GM04504 (cell line): Measurements from ENCODE around the gene PLD5.
"Not testable (repeated sequence)": the region's sequence is repeated elsewhere in the genome, so short reads cannot be mapped to it uniquely, and the experiment has no call there.

Experiments
- DNase-seq: peaks from one replicate; pipeline ENCODE4 v3.0.0-alpha.2; 2012; ENCODE audit warnings: low read depth

The PLD5 gene

DNA sequence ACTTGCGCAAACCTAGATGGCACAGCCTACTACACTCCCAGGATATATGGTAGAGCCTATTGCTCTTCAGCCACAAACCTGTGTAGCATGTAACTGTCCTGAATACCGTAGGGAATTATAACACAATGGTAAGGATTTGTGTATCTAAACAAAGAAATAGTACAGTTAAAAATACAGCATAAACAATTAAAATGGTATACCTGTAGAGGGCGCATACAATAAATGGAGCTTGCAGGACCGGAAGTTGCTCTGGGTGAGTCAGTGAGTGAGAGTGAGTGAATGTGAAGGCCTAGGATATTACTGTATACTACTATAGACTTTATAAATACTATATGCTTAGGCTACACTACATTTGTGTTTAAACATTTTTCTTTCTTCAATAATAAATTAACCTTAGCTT is 99.3 kb downstream of the PLD5 start:
- no peak for DNase-seq

DNA sequence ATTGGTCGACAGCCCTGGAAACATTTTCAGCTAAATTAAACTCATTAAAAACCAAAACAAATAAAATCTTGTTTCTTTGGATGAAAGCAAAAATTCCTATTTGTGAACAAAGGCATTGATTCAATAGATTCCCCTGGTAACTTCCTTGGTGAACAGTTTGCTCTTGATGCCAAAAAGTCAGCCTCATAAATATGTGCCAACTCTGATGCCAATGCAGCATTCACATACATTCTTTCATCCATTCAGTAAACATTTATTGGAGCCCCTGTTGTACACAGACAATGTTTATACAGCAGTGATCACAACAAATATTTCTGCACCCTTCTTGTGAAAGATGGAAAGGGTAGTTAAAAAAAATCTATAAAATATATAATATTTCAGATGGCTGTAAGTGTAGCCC is 107.8 kb downstream of the PLD5 start:
- no peak for DNase-seq

DNA sequence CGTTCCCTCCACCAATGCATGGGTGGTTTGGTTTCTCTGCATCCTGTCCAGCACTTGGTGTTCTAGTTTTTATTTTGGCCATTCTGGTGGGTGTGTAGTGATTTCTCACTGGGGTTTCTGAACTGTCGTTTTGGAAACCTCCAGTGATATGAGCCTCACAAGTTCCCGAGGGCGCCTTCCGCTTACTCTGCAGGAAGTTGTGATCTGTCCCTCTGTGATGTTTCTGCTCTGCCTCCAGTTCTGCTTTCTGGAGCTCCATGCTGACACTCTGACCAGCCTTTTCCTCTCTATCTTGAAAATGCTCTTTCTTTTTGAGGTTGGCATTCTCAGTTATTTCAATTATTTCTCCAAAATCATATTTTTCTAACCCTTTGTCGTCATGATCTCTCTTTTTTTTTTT is 111.6 kb downstream of the PLD5 start:
- DNase-seq = no peak

DNA sequence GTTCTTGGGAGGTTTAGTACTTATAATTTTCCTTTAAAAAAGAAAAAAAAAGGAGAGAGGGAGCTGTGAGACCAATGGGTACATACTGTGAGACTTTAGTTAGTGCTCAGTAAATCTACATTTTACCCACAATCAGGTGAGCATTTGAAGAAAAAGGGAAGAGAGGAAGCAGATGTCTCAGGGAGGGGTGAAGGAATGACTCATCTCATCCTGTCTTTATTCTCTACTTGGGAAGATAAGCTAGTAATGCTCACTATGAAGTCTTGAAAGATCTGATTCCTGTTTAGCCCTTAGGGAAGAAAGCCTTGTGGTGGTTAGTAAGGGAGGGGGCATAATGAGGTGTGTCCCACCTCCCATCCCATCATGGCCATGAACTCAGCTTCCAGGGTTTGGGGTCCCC is 112.6 kb downstream of the PLD5 start:
- no peak for DNase-seq

DNA sequence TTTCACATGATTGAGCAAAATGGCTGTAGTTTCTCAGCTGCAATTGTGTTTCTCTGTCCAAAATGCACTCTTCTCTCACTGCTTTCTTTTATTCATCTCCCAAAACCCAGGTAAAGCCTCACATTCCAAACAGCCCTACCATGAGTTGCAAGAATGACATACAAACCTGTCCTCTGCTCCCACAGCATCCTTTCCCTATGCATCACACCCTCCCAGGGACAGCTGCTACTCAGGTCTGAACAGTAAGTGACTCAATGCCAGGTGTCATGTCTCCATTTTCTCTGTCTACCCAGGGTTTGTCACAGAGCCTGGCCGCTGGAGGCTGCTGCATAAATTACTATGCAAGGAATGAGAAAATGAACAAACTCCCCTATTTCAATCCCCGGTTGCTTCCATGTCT is 118.5 kb downstream of the PLD5 start:
- DNase-seq = no peak

DNA sequence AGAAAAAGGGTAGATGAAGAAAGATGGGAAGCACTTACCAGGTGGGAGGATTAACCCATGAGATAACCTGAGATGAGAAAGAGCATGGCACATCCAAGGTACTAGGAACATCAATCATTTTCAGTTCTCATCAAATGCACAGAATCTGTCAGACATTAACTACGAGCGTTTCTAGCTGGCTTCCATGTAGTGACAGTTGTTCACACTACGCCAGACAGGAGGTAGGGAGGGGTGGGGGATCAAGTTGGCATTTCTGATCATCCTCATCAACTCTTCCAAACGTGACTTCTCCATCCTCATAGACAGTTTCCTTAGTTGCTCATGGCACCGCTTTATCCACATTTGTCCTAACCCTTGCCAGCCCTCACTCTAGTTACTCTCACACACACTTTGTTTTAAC is 120.2 kb downstream of the PLD5 start:
- DNase-seq = no peak

DNA sequence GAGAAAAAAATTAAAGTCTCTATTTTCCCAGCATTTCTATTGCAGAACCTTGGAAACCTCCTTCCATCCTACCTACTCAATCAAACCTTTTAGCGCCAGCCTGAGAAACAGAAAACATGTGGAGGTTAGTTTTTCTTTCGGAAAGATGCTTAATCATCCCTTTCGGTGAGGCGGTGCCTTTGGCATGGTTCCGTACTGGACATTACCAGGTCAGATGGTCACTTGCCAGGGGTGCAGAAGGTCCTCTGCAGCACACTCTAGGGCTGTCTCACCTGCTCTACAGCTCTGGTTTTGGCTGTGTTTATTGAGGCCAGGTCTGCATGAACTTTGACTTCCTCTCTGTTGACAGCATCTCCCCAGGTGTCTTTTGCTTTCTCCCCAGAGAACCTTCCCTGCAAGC is 121.5 kb downstream of the PLD5 start:
- DNase-seq = no peak

DNA sequence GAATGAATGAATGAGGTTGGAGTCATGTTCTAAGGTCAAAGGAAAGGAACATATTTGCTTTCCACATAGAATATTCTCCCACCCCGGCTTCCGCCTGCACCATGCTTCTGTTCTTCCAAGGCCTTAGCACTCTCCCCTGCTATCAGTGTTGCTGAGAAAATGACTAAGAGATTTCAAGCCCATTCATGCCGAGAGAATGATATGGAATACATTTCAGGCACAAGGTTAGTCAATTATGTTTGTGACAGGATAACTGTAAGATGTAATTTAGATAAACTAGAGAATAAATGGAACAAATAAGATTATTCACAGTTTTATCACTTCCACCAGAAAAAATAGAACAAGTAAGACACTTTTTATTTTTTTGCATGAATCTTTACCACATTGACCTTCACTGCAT is 122.6 kb downstream of the PLD5 start:
- DNase-seq = no peak

DNA sequence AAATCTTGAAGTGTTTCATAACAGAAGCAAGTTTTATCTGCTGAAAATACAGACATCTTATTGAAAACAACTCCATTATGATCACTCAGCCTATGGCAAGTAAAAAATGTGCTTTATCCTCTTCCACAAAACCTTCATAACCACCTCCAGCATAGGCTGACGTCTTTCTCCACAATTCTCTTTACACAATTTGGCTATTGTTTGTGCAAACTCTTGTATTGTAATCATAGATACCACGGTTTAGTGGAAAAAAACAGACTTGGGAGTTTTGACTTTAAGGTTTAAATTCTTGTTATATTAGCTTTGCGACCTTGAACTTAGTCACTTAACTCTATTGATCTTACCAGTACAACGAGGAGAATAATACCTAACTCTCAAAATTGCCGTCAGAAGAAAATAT is 126.1 kb downstream of the PLD5 start:
- DNase-seq = no peak

DNA sequence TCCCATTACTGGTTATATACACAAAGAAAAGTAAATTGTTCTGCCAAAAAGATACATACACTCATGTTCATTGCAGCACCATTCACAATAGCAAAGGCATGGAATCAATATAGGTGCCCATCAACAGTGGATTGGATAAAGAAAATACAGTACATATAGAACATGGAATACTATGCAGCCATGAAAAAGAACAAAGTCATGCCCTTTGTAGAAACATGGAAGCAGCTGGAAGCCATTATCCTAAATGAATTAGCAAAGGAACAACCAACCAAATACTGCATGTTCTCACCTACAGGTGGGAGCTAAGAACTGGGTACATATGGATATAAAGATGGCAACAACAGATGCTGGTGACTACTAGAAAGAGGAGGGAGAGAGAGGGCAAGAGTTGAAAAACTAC is 132.6 kb downstream of the PLD5 start:
- no peak for DNase-seq

DNA sequence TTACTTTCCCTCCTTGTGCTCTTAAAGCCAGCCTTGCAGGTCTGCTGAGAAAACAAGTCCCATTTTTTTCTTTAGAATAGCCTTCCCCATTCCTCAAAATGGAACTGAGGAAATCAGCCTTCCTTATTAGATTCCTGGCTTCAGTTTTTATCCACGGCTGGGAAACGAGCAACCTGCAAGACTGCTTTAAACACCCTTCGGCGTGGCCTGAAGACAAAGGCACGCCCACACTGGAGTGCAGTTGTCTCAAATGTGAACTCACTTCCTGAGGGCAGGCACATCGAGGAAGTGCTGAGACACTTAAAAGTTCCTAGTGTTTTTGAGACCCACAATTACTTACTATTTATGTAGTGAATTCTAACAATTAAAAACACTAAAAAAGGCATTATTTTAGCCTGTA is 148.4 kb downstream of the PLD5 start:
- not testable (repeated sequence) for DNase-seq

DNA sequence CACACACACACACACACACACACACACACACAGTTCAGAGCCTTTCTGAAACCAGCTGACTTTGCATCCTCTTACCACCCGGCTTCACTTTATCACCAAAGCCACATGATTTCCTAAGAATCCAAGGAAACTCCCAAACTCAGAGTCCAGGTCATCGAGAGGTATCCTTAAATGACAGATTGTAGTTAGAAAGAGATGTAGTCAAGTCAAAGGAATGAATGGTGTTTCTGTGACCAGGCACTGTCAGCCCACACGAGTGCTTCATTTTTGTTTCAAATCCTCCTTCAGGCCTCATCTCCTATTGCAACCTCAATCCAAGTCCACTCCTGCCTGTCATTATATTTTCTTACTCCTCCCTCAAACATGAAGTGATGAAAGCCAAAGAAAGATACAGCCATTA is 174.1 kb downstream of the PLD5 start:
- DNase-seq = not testable (repeated sequence)

DNA sequence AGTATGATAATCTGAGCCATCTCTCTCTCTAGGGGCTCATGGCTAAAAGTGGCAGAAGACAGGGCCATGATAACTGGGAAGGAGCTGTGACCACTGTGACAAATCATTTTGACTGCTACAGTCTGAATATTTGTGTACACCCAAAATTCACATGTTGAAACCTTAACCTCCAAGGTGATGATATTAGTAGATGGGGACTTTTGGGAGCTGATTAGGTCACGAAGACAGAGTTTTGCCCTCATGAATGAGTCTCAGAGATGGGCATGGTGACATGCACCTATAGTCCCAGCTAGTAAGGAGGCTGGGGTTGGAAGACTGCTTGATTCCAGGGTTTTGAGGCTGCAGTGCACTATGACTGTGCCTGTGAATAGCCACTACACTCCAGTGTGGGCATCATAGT is 174.9 kb downstream of the PLD5 start:
- DNase-seq = no peak

DNA sequence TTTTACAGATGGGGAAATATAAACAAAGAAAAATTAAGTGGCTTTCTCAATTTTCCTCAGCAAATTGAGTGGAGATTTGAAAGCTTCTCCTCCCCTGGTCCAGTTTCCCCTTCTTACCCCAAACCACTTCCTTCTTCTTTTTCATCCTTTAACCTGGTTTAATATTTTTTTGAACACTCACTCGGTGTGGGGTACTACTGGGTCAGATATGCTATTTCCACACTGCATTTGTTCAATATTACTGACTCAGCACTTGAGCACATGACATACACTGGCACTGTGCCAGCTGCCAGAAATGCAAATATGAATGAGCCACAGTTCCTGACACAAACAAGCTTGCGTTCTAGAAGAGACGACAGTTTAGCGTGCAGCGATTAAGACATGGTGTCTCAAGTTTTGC is 193.6 kb downstream of the PLD5 start:
- not testable (repeated sequence) for DNase-seq

DNA sequence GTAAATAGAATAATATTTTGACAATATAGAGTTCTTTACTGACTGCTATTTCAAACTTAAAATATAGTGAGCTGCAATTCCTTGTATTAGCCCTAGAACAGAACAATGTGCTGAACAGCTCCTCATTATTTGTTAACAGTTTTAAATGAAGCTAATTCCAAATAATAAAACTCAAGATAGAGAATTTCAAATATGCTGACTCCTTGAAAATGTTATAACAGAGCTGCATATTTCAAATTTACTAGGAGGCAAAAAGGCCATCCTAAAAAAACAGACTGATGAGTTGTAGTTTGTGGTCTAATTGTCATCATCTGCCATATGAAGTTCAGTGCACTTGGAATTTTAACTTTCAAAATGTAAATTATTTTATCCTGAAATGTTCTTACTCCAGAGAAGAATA is 197.1 kb downstream of the PLD5 start:
- not testable (repeated sequence) for DNase-seq

DNA sequence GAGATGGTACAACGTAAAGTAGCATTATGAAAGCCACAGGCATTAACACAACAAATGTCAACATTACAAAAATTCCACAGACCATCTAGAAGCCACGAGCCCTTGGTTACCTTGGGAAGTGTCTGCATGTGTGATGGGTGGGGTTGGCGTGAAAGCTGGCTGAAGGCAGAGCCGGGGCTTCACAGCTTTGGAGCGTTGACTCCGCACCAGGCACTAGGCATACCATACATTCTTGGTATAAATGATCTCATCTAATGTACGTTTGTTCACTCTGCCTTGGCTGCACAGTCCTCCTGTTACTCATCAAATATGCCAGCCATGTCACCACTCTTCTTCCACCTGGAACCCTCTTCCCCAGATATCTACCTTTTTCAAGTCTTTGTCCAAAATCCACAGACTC is 202.5 kb downstream of the PLD5 start:
- not testable (repeated sequence) for DNase-seq

DNA sequence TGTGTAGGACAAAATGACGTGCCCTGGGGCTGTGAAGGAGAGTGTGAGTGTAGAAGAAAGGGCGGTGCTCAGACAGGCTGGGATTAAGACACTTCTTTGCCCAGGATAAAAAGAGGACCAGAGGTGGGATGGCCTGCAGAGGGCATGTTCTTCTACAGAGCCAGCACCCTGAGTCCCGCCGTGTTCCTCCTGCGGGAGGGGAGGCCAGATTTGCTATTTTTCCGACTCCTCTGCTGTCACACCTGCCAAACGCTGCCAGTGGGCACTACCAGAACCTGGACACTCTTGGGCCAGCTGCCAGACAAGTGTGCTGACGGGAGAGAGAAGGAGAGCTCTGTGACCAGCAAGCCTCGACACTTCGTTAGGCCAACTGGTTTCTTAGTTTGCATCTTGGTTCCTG is 206.4 kb downstream of the PLD5 start:
- DNase-seq = no peak

DNA sequence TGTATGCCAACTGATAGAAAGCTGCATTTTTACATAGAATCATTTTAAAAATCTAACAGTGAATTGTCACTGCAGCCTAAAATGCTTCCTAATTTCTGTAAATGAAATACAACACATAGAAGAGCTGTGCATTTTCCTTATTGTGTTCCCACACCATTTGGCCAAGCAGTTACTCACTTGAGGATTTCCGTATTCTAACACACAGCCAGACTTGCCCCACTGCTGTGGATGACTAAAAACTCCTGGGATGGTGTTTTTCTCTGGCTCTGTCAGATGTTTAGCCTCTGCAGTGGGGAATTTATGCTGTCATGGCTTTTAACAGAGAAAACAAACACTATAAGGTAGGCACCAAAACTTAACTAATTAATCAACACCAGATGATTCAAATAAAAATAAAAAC is 209.6 kb downstream of the PLD5 start:
- not testable (repeated sequence) for DNase-seq

DNA sequence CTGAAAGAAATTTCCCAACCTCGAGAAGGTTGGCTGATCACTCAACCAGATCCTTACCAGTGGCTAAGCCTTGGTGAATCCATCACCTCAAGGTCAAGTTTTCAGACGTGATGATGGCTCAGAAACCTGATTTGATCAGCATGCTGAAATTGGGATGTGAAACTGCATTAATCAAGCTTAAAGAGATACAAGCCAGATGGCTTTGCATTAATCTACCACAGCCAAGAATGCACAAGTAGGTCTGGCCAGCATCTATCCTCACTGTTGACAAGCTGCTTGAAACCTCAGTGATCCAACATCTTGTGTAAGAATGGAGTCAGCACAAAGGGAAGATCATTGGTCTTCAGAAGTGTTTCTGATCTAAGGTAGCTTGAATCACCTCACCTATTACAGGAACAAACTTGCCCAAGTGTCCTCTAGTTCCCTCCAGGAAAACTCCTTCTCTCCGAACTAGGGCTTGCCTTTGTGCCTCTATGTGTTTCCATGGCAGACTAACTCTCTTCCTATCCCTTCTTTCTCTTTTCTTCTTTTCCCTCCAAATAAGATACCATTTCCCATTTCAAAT is 210.3 kb downstream of the PLD5 start:
- not testable (repeated sequence) for DNase-seq

DNA sequence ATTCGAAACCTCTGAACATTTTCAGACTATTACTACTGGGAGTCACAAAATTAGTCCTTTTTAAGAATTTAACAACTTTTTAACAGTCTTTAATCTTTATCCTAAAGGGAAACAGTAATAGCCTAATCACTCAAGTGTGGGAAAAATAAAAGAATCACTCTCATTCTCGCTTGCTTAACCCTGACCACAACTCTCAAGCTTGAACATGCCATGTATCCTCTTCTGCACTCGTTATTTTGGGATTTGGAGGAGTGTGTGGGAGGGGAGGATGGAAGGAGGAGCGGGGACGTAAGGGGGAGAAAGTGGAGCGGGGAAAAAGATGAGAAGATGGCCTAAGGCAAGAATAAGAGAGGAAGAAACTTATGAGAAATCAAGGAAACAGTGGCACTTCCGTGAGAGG is 215.8 kb downstream of the PLD5 start:
- not testable (repeated sequence) for DNase-seq

DNA sequence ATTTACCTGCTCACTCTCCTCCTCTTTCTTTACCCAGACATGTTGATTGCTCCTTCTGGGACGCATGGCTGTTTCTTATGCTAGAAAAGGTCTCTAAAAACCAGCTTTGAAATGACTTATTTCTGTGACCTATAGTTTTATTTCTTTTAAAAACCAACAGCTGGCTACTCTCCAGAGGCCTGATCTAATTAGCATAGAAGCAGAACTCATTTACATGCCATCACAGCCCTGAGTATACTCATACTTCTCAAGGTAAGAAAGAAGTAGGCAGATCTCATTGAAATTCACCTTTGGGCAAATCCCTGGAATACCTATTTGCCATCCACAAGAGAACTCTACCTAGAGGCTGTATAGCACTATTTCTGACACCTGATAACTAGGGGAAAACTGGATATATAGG is 230.7 kb downstream of the PLD5 start:
- not testable (repeated sequence) for DNase-seq

DNA sequence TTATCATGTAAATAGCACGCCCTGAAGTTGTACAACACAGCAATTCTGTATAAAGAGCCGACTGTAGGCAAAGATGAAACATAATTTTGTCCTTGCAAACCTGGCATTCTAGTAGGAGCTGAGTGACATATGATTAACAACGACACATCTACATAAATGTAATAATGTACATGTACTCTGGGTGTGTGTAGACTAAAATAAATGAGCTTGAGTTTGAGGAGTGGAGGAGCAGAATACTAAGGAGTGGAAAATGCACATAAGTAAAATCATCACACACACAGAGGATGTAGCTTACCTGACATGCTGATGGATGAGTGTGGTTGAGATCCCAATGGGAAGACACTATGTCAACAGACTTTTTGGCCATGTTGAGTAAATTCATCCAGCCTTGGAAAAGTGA is 236.4 kb downstream of the PLD5 start:
- DNase-seq = not testable (repeated sequence)

DNA sequence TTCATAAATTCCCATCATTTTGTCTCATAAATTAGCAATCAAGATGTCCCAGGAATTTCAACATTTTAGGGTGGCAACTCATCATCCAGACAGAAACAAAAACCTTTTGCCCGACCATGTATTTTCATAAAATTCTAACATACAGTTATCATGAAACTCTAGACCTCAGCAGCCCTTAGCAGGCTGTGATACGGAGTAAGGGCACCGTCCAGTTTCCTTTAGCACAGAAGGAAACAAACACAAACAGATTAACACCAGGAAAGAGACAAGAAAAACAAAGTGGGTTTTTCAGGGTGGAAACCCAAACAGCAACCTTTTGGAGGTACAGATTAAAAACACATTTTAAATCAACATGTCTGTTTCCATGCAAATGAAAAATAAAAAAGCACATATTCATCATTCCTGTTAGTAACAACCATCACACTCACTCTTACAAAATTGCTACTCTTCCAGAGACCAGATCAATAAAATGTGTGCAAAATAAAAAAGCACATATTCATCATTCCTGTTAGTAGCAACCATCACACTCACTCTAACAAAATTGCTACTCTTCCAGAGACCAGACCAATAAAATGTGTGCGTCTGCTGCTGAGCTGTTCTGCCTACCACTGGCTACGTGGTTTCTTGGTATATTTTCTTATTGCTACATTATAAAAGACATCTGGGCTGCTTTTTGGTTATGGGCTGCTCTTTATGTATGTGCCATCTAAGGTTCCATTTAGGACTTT is 241.6 kb downstream of the PLD5 start:
- not testable (repeated sequence) for DNase-seq

DNA sequence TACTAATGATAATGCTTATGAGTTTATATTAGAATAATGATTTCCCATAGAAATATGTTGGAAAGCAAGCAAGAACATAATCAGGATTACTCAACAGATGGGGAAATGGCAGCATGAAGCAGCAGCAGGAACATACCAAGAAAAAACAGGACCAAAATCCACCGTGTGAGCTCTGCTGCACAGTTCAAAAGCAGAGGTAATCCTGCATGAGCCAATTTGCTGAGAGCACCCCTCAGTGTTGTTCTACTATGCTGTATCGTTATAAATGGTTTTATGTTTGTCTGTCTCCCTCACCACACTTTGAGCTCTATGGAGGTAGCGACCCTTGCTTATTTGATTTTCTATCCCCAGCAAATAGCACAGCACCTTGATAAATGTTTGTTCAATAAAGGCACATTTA is 246.1 kb downstream of the PLD5 start:
- DNase-seq = not testable (repeated sequence)
